Suprapubic skin (tissue), 3 donors: ENCODE results near the gene GIMAP5.

Experiments
- EP300 ChIP-seq: sonication (generic); formaldehyde crosslinking; IDR thresholded peaks from one replicate; pipeline ENCODE4 v1.6.1; 2017; ENCODE audit warnings: antibody characterized with exemption
- TF ChIP-seq, protein P1 (sequence below), 2 donors: fragments of 200-600 bp in 1 of 2; fragments of 450-650 bp in 1 of 2; sonication (generic) in 1 of 2; IDR thresholded peaks; one replicate each; pipeline ENCODE4 v1.5.1; 2016 to 2019; ENCODE audit warnings: antibody characterized with exemption in 2 of 2, mild to moderate bottlenecking in 1 of 2, moderate library complexity in 1 of 2

DNA sequence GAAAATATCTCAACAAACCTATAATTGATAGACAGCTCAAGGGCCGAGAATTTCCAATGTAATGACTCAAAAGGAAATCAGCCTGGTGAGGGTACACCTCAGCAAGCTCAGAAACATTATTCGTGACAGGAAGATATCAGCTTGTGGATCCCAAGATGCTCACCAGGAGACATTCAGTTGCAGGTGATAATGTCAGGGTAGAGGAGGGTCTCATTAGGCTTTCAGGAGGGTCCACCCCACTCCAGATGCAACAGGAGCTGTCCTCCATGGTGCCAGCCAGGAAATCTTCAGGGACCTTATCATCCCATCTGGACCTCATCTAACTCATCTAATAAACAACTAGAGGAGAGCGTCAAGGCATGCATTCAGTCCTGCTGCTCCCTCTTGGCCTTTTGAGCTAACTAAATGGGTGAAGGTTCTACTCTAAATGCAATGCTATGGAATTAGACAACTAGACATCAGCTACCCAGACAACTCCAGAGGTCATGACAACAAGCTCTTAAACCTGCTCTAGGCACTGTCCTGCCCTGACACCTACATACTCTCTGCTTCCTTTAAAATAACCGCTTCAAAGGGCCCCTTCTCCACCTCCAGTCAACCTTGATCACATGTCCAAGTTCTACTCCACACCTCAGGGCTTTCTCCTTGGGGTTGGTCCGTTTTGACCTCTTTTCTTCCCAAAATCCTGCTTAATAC, 4.3 kb upstream of the GIMAP5 start:
- TF ChIP-seq, protein P1, sequence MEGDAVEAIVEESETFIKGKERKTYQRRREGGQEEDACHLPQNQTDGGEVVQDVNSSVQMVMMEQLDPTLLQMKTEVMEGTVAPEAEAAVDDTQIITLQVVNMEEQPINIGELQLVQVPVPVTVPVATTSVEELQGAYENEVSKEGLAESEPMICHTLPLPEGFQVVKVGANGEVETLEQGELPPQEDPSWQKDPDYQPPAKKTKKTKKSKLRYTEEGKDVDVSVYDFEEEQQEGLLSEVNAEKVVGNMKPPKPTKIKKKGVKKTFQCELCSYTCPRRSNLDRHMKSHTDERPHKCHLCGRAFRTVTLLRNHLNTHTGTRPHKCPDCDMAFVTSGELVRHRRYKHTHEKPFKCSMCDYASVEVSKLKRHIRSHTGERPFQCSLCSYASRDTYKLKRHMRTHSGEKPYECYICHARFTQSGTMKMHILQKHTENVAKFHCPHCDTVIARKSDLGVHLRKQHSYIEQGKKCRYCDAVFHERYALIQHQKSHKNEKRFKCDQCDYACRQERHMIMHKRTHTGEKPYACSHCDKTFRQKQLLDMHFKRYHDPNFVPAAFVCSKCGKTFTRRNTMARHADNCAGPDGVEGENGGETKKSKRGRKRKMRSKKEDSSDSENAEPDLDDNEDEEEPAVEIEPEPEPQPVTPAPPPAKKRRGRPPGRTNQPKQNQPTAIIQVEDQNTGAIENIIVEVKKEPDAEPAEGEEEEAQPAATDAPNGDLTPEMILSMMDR (IDR thresholded peaks at IDR 0.05) = no peak
- TF ChIP-seq EP300 = no peak
